Neuronal stem cell (in vitro differentiated cells): ENCODE data around the gene TOR1AIP1.

Source experiments
- DNase-seq: peaks from one replicate; pipeline ENCODE4 v3.0.0-alpha.2; 2013; ENCODE audit warnings: low spot score
- H2AFZ ChIP-seq: one replicate; pipeline ENCODE4 v1.6.1; 2013; ENCODE audit warnings: mild to moderate bottlenecking, low read length, inconsistent platforms
- H2AK5ac ChIP-seq: 2 replicates; pipeline ENCODE4 v1.6.1; 2013; ENCODE audit warnings: low read depth, mild to moderate bottlenecking, inconsistent platforms, low read length, moderate library complexity, mixed read lengths
- H2BK120ac ChIP-seq: 2 replicates; pipeline ENCODE4 v1.6.1; 2013; ENCODE audit warnings: low read depth, mild to moderate bottlenecking, inconsistent platforms, low read length, moderate library complexity, mixed read lengths
- H2BK12ac ChIP-seq: one replicate; pipeline ENCODE4 v1.6.1; 2013; ENCODE audit warnings: low read length, inconsistent platforms
- H2BK15ac ChIP-seq: 2 replicates; pipeline ENCODE4 v1.6.1; 2013; ENCODE audit warnings: mild to moderate bottlenecking, low read length, inconsistent platforms, mixed read lengths
- H2BK5ac ChIP-seq: one replicate; pipeline ENCODE4 v1.6.1; 2013; ENCODE audit warnings: inconsistent platforms, mild to moderate bottlenecking, low read length, moderate library complexity
- H3K14ac ChIP-seq: one replicate; pipeline ENCODE4 v1.6.1; 2013; ENCODE audit warnings: low read length, inconsistent platforms
- H3K18ac ChIP-seq: 2 replicates; pipeline ENCODE4 v1.6.1; 2013; ENCODE audit warnings: low read length, inconsistent platforms
- H3K23ac ChIP-seq: 2 replicates; pipeline ENCODE4 v1.6.1; 2013; ENCODE audit warnings: low read depth, mild to moderate bottlenecking, mixed read lengths, low read length, inconsistent platforms; ENCODE audit not compliant: poor library complexity
- H3K27ac ChIP-seq: replicated peaks from 3 replicates; pipeline ENCODE4 v1.5.1; 2013; ENCODE audit warnings: low read length, inconsistent platforms
- H3K27me3 ChIP-seq, 3 experiments: 2 replicates each; pipeline ENCODE4 v1.6.1; 2013; ENCODE audit warnings: low read length in 3 of 3, mild to moderate bottlenecking in 2 of 3, inconsistent platforms in 1 of 3, low read depth in 1 of 3, mixed read lengths in 1 of 3, moderate library complexity in 1 of 3; ENCODE audit not compliant: control insufficient read depth in 3 of 3, insufficient read depth in 3 of 3
- H3K36me3 ChIP-seq, 2 donors: replicated peaks in 1 of 2; 2 replicates each; pipeline ENCODE4 v1.6.1; 2013; ENCODE audit warnings: low read length in 2 of 2; ENCODE audit not compliant: control insufficient read depth in 2 of 2, insufficient read depth in 2 of 2
- H3K4ac ChIP-seq: 2 replicates; pipeline ENCODE4 v1.6.1; 2013; ENCODE audit warnings: inconsistent platforms, mild to moderate bottlenecking, low read length, moderate library complexity
- H3K4me1 ChIP-seq, 2 donors: 1 replicate in 1 of 2; 2 replicates in 1 of 2; pipeline ENCODE4 v1.6.1; 2013; ENCODE audit warnings: low read length in 2 of 2, low read depth in 1 of 2; ENCODE audit not compliant: control insufficient read depth in 2 of 2, insufficient read depth in 1 of 2
- H3K4me2 ChIP-seq: one replicate; pipeline ENCODE4 v1.6.1; 2013; ENCODE audit warnings: mild to moderate bottlenecking, low read length, inconsistent platforms; ENCODE audit not compliant: insufficient read depth, poor library complexity, severe bottlenecking
- H3K4me3 ChIP-seq, 2 donors: 2 replicates each; pipeline ENCODE4 v1.5.1; 2013; ENCODE audit warnings: low read length in 2 of 2, mild to moderate bottlenecking in 2 of 2, inconsistent platforms in 1 of 2, moderate library complexity in 1 of 2
- H3K79me1 ChIP-seq: one replicate; pipeline ENCODE4 v1.6.1; 2013; ENCODE audit warnings: low read depth, mild to moderate bottlenecking, inconsistent platforms, low read length, moderate library complexity
- H3K9ac ChIP-seq: one replicate; pipeline ENCODE4 v1.6.1; 2013; ENCODE audit warnings: mild to moderate bottlenecking, low read depth, low read length, inconsistent platforms; ENCODE audit not compliant: poor library complexity
- H3K9me3 ChIP-seq, 2 donors: replicated peaks in 1 of 2; 2 replicates each; pipeline versions ENCODE3 to v1.6.1; 2013; ENCODE audit warnings: low read length in 2 of 2, mild to moderate bottlenecking in 2 of 2, inconsistent platforms in 1 of 2, low read depth in 1 of 2, mixed read lengths in 1 of 2, moderate library complexity in 1 of 2; ENCODE audit not compliant: control insufficient read depth in 2 of 2, insufficient read depth in 1 of 2
- H4K8ac ChIP-seq: one replicate; pipeline ENCODE4 v1.6.1; 2013; ENCODE audit warnings: low read depth, mild to moderate bottlenecking, inconsistent platforms, low read length, moderate library complexity
- H4K91ac ChIP-seq: one replicate; pipeline ENCODE4 v1.6.1; 2013; ENCODE audit warnings: low read length, low read depth, mild to moderate bottlenecking, inconsistent platforms; ENCODE audit not compliant: poor library complexity
- WGBS, 2 donors: extraction: QIAGEN DNeasy Blood & Tissue Kit; methylation state at CpG; one replicate each; pipeline ENCODE4 v1.1.7; 2013; ENCODE audit warnings: missing lambda C conversion rate in 2 of 2, mixed read lengths in 1 of 2; ENCODE audit not compliant: insufficient read length in 2 of 2, insufficient replicate concordance in 1 of 2; ENCODE audit errors: extremely low coverage in 2 of 2; 5-methylcytosine and 5-hydroxymethylcytosine counted together

The TOR1AIP1 gene

DNA sequence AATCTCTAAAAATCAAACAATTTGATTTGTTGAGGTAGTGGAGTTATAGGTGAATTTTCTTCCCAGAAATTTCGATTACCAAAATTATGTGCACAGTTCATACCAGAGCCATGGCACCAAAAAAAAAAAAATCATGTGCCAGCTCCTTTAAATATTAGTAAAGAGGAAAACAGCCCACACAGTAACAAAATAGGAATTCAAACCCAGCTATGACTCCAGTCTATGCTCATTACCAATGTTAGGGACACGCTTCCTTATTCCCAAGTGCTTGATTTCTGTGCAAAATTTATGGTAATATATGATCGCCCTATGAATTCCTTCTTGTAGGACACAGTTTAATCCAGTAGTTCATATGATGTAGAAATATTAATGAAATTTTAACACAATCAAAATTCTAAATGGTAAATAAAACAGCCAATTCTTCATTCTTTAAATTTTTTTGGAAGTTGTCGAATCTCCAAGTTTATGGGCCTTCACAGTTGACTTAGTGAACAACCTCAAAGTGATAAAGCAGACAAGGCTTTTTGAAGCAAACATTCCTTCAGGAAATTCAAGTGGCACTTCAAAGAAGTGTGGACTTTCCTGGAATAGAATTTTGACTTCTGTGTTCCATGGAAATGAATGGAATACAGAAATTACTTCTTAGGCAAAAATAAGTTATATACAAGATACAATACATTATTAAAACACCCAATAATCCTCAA, 6.3 kb upstream of the TOR1AIP1 start:
- no peak overlapping the region for H2BK5ac ChIP-seq
- H4K91ac ChIP-seq = no peak overlapping the region
- no peak overlapping the region for H3K27ac ChIP-seq
- no peak overlapping the region for H2BK12ac ChIP-seq
- H3K79me1 ChIP-seq = no peaks in the 10 kb centered on the region
- no peak overlapping the region for H3K14ac ChIP-seq
- no peak overlapping the region for H3K23ac ChIP-seq
- no peaks in the 10 kb centered on the region for H3K27me3 ChIP-seq
- no peak overlapping the region for H3K4me2 ChIP-seq
- H3K18ac ChIP-seq = no peak overlapping the region
- H3K36me3 ChIP-seq = peaks cover 0 to 59% of the 10 kb centered on the region in 2 donors
- H3K9ac ChIP-seq = no peak overlapping the region
- peaks cover 3 to 4% of the 10 kb centered on the region in 2 donors for H3K4me1 ChIP-seq
- H3K4ac ChIP-seq = no peak overlapping the region
- no peaks in the 10 kb centered on the region for H3K9me3 ChIP-seq
- H2BK120ac ChIP-seq = no peak overlapping the region
- no peak overlapping the region for H2AFZ ChIP-seq
- no peak overlapping the region for H2BK15ac ChIP-seq
- H2AK5ac ChIP-seq = no peak overlapping the region
- WGBS, 2 donors = no CpG with 5 or more reads among the region's 4 CpGs
- no peak overlapping the region for H3K4me3 ChIP-seq
- H4K8ac ChIP-seq = no peak overlapping the region
- no peak for DNase-seq

DNA sequence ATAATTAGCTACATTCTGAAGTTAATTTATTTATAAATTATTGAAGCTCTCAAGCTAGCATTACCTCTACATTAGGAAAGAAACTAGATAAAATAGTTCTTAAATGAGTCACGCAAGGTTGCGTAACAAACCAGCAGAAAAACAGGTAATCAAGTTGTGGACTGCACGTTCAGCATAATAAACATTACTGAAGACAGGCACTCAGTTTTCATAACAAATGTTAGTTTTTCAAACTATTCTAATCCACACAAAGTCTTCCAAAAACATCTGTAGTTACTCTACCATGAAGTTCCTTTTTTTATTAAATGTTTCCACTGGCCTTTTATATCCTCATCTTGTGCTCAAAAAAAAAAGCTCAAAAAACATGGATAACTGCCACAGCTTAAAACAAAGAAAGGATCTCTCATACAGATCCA, 5.8 kb upstream of the TOR1AIP1 start:
- DNase-seq = no peak
- WGBS, 2 donors = no CpG with 5 or more reads among the region's 3 CpGs

DNA sequence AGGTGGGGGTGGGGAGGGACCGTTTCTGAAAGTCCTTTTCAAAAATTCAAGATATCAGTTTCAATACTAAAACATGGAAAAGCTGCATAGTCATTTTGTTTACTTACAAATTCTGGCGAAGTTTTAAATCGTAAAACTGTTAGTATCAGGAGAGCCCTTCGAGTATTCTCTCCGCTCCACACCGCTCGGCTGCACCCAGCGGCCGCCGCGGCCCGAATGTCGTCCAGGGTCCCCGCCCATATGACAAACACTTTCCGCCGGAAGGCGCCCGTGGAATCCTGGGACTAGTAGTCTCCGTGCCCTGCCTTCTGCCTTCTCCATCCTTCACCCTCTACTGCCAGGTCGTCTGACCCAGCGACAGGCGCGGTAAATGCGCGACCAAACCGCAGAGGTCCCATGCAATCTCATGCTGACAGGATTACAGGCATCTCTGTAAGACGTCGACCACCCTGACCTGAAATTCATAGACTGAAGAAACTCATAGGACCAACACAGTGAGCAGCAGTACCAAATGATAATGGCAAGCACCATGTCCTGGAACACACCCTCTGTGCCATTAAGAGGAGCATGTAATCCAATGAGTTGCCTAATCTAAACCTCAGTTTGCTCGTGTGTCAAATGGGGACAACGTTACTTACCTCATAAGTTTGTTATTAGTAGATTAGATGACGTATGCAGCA, 4.4 kb upstream of the TOR1AIP1 start, which contains the start of gene TOR1AIP2:
Gene TOR1AIP2, minus strand, starts transcription at position 218 of the 680 bp plus-strand sequence. CDS start 25,138 bp downstream, outside the sequence.
- H2BK120ac ChIP-seq = no peak within 1 kb of the TSS
- no peak within 1 kb of the TSS for H2BK5ac ChIP-seq
- no peaks in the 10 kb centered on the region for H3K27me3 ChIP-seq
- H3K18ac ChIP-seq = peak within 1 kb of the TSS; percentile 87
- no peak within 1 kb of the TSS for H3K27ac ChIP-seq
- no peak within 1 kb of the TSS for H2AK5ac ChIP-seq
- H3K4ac ChIP-seq = no peak within 1 kb of the TSS
- H2BK12ac ChIP-seq = no peak within 1 kb of the TSS
- peak within 1 kb of the TSS; percentile 75 for H3K4me2 ChIP-seq
- H3K14ac ChIP-seq = no peak within 1 kb of the TSS
- no CpG with 5 or more reads among the region's 31 CpGs for WGBS, 2 donors
- H2AFZ ChIP-seq = peak within 1 kb of the TSS; percentile 83
- no peak within 1 kb of the TSS for H4K91ac ChIP-seq
- H3K4me3 ChIP-seq = peak within 1 kb of the TSS; percentile 73 to 87
- DNase-seq = peak; percentile 76
- H4K8ac ChIP-seq = no peak within 1 kb of the TSS
- H3K36me3 ChIP-seq = peaks cover 0 to 40% of the 10 kb centered on the region in 2 donors
- H3K4me1 ChIP-seq = peaks cover 3 to 4% of the 10 kb centered on the region in 2 donors
- peak within 1 kb of the TSS; percentile 72 for H3K9ac ChIP-seq
- peak within 1 kb of the TSS; percentile 80 for H3K23ac ChIP-seq
- H2BK15ac ChIP-seq = no peak within 1 kb of the TSS
- H3K79me1 ChIP-seq = no peaks in the 10 kb centered on the region
- H3K9me3 ChIP-seq = no peaks in the 10 kb centered on the region

More for the DNA sequence above, 5.8 kb upstream of the TOR1AIP1 start:
- H3K9ac ChIP-seq = no peak overlapping the region
- H4K91ac ChIP-seq = no peak overlapping the region
- peaks cover 3 to 4% of the 10 kb centered on the region in 2 donors for H3K4me1 ChIP-seq
- no peak overlapping the region for H2BK5ac ChIP-seq
- H3K18ac ChIP-seq = no peak overlapping the region
- H3K79me1 ChIP-seq = no peaks in the 10 kb centered on the region
- H2BK15ac ChIP-seq = no peak overlapping the region
- no peak overlapping the region for H2AK5ac ChIP-seq
- no peak overlapping the region for H3K23ac ChIP-seq
- no peak overlapping the region for H3K4ac ChIP-seq
- H3K36me3 ChIP-seq = peaks cover 0 to 55% of the 10 kb centered on the region in 2 donors
- no peaks in the 10 kb centered on the region for H3K9me3 ChIP-seq
- no peak overlapping the region for H3K27ac ChIP-seq
- H2BK120ac ChIP-seq = no peak overlapping the region
- peak overlapping the region in 1 of 2 donors; percentile 73 for H3K4me3 ChIP-seq
- H2AFZ ChIP-seq = no peak overlapping the region
- H4K8ac ChIP-seq = no peak overlapping the region
- H3K27me3 ChIP-seq = no peaks in the 10 kb centered on the region
- no peak overlapping the region for H3K14ac ChIP-seq
- H3K4me2 ChIP-seq = no peak overlapping the region
- H2BK12ac ChIP-seq = no peak overlapping the region

DNA sequence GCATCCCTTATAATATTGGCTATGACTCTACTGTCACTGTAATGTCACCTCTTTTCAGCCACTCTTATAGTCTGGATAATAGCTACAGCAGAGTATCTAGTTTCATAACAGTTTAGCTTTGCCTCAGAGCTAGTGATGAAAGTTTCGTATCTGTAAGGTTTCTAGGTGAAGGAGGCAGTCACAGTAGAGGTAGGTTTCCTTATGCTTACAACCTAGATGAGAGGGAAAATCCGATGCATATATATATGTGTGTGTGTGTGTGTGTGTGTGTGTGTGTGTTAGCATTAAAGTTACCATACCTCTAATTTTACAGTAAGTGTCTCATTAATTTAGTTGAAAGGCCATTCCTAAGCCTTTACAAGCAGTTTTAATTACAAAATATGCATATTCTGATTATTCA, 2.3 kb upstream of the TOR1AIP1 start:
- no peak for DNase-seq
- Histone ChIP-seq H3K9me3 (no peaks in the 10 kb centered on the region), H3K27me3 (no peaks in the 10 kb centered on the region), H2BK120ac (no peak overlapping the region), H3K14ac (no peak overlapping the region), H3K27ac (no peak overlapping the region), H3K36me3 (peaks cover 0 to 24% of the 10 kb centered on the region in 2 donors), H3K4ac (no peak overlapping the region), H3K9ac (no peak overlapping the region), H3K23ac (no peak overlapping the region), H3K4me1 (peaks cover 3 to 11% of the 10 kb centered on the region in 2 donors), H2BK15ac (no peak overlapping the region), H2AFZ (no peak overlapping the region), H3K4me3 (no peak overlapping the region), H2AK5ac (no peak overlapping the region), H2BK5ac (no peak overlapping the region), H3K18ac (no peak overlapping the region), H2BK12ac (no peak overlapping the region), H4K8ac (no peak overlapping the region), H3K4me2 (no peak overlapping the region), H3K79me1 (no peaks in the 10 kb centered on the region), H4K91ac (no peak overlapping the region)
- no CpG with 5 or more reads among the region's 2 CpGs for WGBS, 2 donors
